GM12878 (cell line): Measurements from ENCODE around the gene NDUFB7. TPM values are rescaled to one million over a fixed set of nuclear protein-coding genes. Genes with fewer than 3 reads are reported as not detected.

Experiments used
- ATAC-seq: fragments of 200-7000 bp; cut with Tn5 transposase; 3 replicates; pipeline ENCODE4 v1.9.1; 2020; ENCODE audit warnings: mild to moderate bottlenecking, moderate library complexity
- BruUV-seq: library from RNA; stranded (reverse); fragments of 400-500 nt; replicated peaks from 2 replicates; lab custom pipeline; 2021; lab: Mats Ljungman, UMichigan
- CTCF ChIA-PET: fragments of 300-600 bp; sonication (Branson Sonifier 250); formaldehyde crosslinking; extraction: SDS; loops from one replicate; lab custom pipeline; 2021; ENCODE audit warnings: inconsistent platforms; lab: Yijun Ruan, JAX
- POLR2A ChIA-PET: fragments of 350-600 bp; formaldehyde crosslinking; extraction: SDS; loops from one replicate; lab custom pipeline; 2021; ENCODE audit warnings: inconsistent platforms; lab: Charles Lee
- RAD21 ChIA-PET: fragments of 300-600 bp; sonication (Branson Sonifier 250); formaldehyde crosslinking; loops from one replicate; lab custom pipeline; 2023; ENCODE audit warnings: antibody characterized with exemption; ENCODE audit not compliant: unreplicated experiment; lab: Charles Lee
- SMC1A ChIA-PET: fragments of 300-600 bp; sonication (Branson Sonifier 250); formaldehyde crosslinking; loops from one replicate; lab custom pipeline; 2023; ENCODE audit not compliant: unreplicated experiment, uncharacterized antibody; lab: Charles Lee
- DNase-seq: peaks from one replicate; pipeline ENCODE4 v3.0.0-alpha.2; 2011; ENCODE audit warnings: low read depth, low spot score
- FAIRE-seq: peaks from 3 replicates; lab custom pipeline; 2011; peaks lifted over from hg19 to GRCh38; lab: Jason Lieb, UNC
- H2AFZ ChIP-seq: 2 replicates; pipeline ENCODE4 v1.6.0; 2011; ENCODE audit warnings: low read depth, low read length, control low read depth; ENCODE audit not compliant: control insufficient read depth
- H3K27ac ChIP-seq: 2 replicates; pipeline ENCODE4 v1.5.1; 2011; ENCODE audit warnings: control low read depth; ENCODE audit not compliant: control insufficient read depth, insufficient read depth
- H3K27me3 ChIP-seq, 2 experiments: replicated peaks in 1 of 2; 2 replicates each; pipeline versions ENCODE4 v1.6.0 to v1.6.1; 2011; ENCODE audit warnings: low read length in 1 of 2; ENCODE audit not compliant: control insufficient read depth in 2 of 2, insufficient read depth in 2 of 2
- H3K36me3 ChIP-seq, 2 experiments: 2 replicates each; pipeline ENCODE4 v1.5.1; 2011; ENCODE audit warnings: low read length in 1 of 2; ENCODE audit not compliant: control insufficient read depth in 2 of 2, insufficient read depth in 2 of 2
- H3K4me1 ChIP-seq: 2 replicates; pipeline ENCODE4 v1.6.1; 2011; ENCODE audit warnings: mild to moderate bottlenecking, low read length, moderate library complexity, mixed read lengths; ENCODE audit not compliant: control insufficient read depth, insufficient read depth
- H3K4me2 ChIP-seq: 2 replicates; pipeline ENCODE4 v1.6.0; 2011; ENCODE audit warnings: control low read depth; ENCODE audit not compliant: control insufficient read depth, insufficient read depth
- H3K4me3 ChIP-seq: fragments of 200-600 bp; sonication (generic); 2 replicates; pipeline ENCODE4 v1.5.1; 2016
- H3K79me2 ChIP-seq: 2 replicates; pipeline ENCODE4 v1.6.0; 2011; ENCODE audit warnings: low read length; ENCODE audit not compliant: control insufficient read depth, insufficient read depth
- H3K9ac ChIP-seq: 2 replicates; pipeline ENCODE4 v1.8.0; 2011; ENCODE audit warnings: low read length, control low read depth, mixed read lengths; ENCODE audit not compliant: control insufficient read depth, insufficient read depth
- H3K9me3 ChIP-seq: replicated peaks from 3 replicates; pipeline ENCODE4 v1.5.1; 2011; ENCODE audit warnings: mild to moderate bottlenecking, low read length; ENCODE audit not compliant: control insufficient read depth, insufficient read depth
- H4K20me1 ChIP-seq: 2 replicates; pipeline ENCODE4 v1.6.0; 2011; ENCODE audit not compliant: control insufficient read depth, insufficient read depth
- BMI1 ChIP-seq: fragments of 450-650 bp; IDR thresholded peaks from 2 replicates; pipeline ENCODE4 v1.6.1; 2016; ENCODE audit warnings: mild to moderate bottlenecking, moderate library complexity, borderline replicate concordance
- BRCA1 ChIP-seq: IDR thresholded peaks from 2 replicates; pipeline ENCODE4 v1.6.1; 2011; ENCODE audit warnings: low read depth, low read length, improper control_type of control experiment
- CREB1 ChIP-seq: IDR thresholded peaks from 2 replicates; pipeline ENCODE4 v1.6.1; 2012; ENCODE audit warnings: low read depth, mild to moderate bottlenecking, inconsistent platforms
- EP300 ChIP-seq, 2 experiments: fragments of 150-350 bp in 1 of 2; IDR thresholded peaks; 2 replicates each; pipeline ENCODE4 v1.6.1; 2011 to 2012; ENCODE audit warnings: low read depth in 2 of 2, low read length in 2 of 2, borderline replicate concordance in 1 of 2, improper control_type of control experiment in 1 of 2, inconsistent platforms in 1 of 2; ENCODE audit not compliant: control insufficient read depth in 1 of 2
- MTA3 ChIP-seq: IDR thresholded peaks from 2 replicates; pipeline ENCODE4 v1.6.1; 2012; ENCODE audit warnings: low read length, inconsistent platforms, borderline replicate concordance
- PAX8 ChIP-seq: fragments of 450-650 bp; IDR thresholded peaks from 2 replicates; pipeline ENCODE4 v1.6.1; 2017; ENCODE audit warnings: mild to moderate bottlenecking, moderate library complexity
- RAD21 ChIP-seq: IDR thresholded peaks from 2 replicates; pipeline ENCODE4 v1.6.1; 2011; ENCODE audit warnings: mild to moderate bottlenecking, low read depth, low read length, moderate library complexity; ENCODE audit not compliant: insufficient read depth
- WRNIP1 ChIP-seq: IDR thresholded peaks from 2 replicates; pipeline ENCODE4 v1.6.1; 2011; ENCODE audit warnings: low read depth, low read length, improper control_type of control experiment, borderline replicate concordance
- ZBTB11 ChIP-seq: fragments of 450-650 bp; formaldehyde crosslinking; IDR thresholded peaks from 2 replicates; pipeline ENCODE4 v1.5.0; 2022; ENCODE audit warnings: mild to moderate bottlenecking, missing genetic modification characterization
- WGBS: methylation state at CpG from one replicate; pipeline ENCODE4 v1.1.6; 2016; ENCODE audit warnings: low lambda C conversion rate; ENCODE audit not compliant: insufficient replicate concordance, insufficient coverage; ENCODE audit errors: missing lambda C conversion rate; 5-methylcytosine and 5-hydroxymethylcytosine counted together
- in situ Hi-C: fragments of 300-500 bp; cut with MboI; formaldehyde crosslinking; loops from 9 replicates; pipeline ENCODE4 v1.14.3; 2018; ENCODE audit warnings: mixed read lengths
- intact Hi-C: fragments of 100-400 bp; cut with micrococcal nuclease; formaldehyde crosslinking; loops from one replicate; pipeline ENCODE4 v1.14.2; 2022; ENCODE audit not compliant: unreplicated experiment
- polyA plus RNA-seq, 11 experiments: library from polyadenylated mRNA; depleted of rRNA in 4 of 11; unstranded in 6 of 11; stranded (reverse) in 5 of 11; fragments of >200 nt; fragmentation: Nextera tagmentation in 4 of 11; fragmentation: Illumina TruSeq in 1 of 11; extraction: Ambion mirVana in 4 of 11; extraction: Trizol in 1 of 11; gene quantifications; 1 replicate in 1 of 11; 2 replicates in 10 of 11; pipeline versions ENCODE4 v1.2.1 to v1.2.3, GENCODE V29; 2011 to 2016; ENCODE audit warnings: inconsistent platforms in 2 of 11, missing spikeins in 2 of 11, low read depth in 1 of 11
- total RNA-seq, 4 experiments: library from RNA; depleted of rRNA in 3 of 4; stranded (reverse); fragments of >200 nt in 3 of 4; fragmentation: Illumina TruSeq in 1 of 4; extraction: Trizol in 1 of 4; gene quantifications; 2 replicates each; pipeline versions ENCODE4 v1.2.1 to v1.2.3, GENCODE V29; 2013 to 2021

The NDUFB7 gene
- total and polyA plus RNA-seq, 10 of the 15 experiments (the other 5 are each of a cell fraction or from before 2014, with no cell fraction given), result 14.6 to 480 (median 182) TPM

- in situ Hi-C loops (no loop called here), intact Hi-C loops (no loop called here)
- DNase-seq, result no peak
- CTCF ChIA-PET, result interaction anchor here (0.6 kb wide), 1 partner anchor 11 kb away, joined by 4 read pairs; no protein-coding TSS in a partner anchor
- Histone ChIP-seq H3K79me2 (no peaks in the 10 kb centered on the region; the same call in none of the 2 replicates), H3K27ac (no peak overlapping the region), H4K20me1 (no peaks in the 10 kb centered on the region), H3K9ac (no peak overlapping the region), H3K36me3 (no peaks in the 10 kb centered on the region; a peak in 4 of 4 replicates), H3K27me3 (no peaks in the 10 kb centered on the region), H3K4me2 (no peak overlapping the region), H3K4me1 (peaks cover 6% of the 10 kb centered on the region; the same call in 1 of the 2 replicates), H2AFZ (no peak overlapping the region), H3K4me3 (no peak overlapping the region), H3K9me3 (no peaks in the 10 kb centered on the region)
- 93% methylated on average over 9 of the region's 9 CpGs for WGBS
- ATAC-seq, result no peak
- FAIRE-seq, result no peak
- no peak for TF ChIP-seq CREB1
- TF ChIP-seq MTA3, result no peak
- no peak for TF ChIP-seq PAX8
- TF ChIP-seq WRNIP1, result no peak
- no peak for TF ChIP-seq EP300 (IDR thresholded peaks at IDR 0.05; ENCODE audit: borderline replicate concordance in 1 of 2, control insufficient read depth in 1 of 2, low read depth in 2 of 2, low read length in 2 of 2)
- no peak for TF ChIP-seq BMI1
- TF ChIP-seq BRCA1, result no peak
- TF ChIP-seq RAD21, result no peak
- no peak for TF ChIP-seq ZBTB11 (CRISPR knock-in tag)
- SMC1A ChIA-PET, result no interaction called here
- BruUV-seq, result no TSS peak
- POLR2A ChIA-PET, result interaction anchor here (1.4 kb wide), 1 partner anchor 28 kb away, joined by 4 read pairs; the partner anchor contains the start of gene DNAJB1
- RAD21 ChIA-PET, result no interaction called here
Measured at GRCh38 chr19:14545716-14546082, 26.2 kb downstream of the NDUFB7 start.
